Measurements from ENCODE around the gene ANXA3.

DNA sequence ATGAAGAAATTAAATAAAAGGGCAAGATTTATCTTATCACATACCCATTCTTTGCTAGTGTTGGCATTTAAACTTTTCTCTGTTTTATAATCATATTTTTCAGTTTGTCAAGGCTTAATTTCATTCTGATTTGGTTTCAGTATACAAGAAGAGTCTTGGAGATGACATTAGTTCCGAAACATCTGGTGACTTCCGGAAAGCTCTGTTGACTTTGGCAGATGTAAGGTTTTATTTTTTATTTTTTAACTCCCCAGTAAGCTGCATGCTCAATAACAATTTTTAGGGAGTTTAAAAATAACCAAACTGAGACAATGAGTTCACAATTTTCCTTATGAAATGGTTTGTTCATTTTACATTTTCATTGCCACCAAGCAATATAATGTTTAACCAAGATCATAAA is 39.8 kb downstream of the ANXA3 start:
- TF ChIP-seq, protein P1, sequence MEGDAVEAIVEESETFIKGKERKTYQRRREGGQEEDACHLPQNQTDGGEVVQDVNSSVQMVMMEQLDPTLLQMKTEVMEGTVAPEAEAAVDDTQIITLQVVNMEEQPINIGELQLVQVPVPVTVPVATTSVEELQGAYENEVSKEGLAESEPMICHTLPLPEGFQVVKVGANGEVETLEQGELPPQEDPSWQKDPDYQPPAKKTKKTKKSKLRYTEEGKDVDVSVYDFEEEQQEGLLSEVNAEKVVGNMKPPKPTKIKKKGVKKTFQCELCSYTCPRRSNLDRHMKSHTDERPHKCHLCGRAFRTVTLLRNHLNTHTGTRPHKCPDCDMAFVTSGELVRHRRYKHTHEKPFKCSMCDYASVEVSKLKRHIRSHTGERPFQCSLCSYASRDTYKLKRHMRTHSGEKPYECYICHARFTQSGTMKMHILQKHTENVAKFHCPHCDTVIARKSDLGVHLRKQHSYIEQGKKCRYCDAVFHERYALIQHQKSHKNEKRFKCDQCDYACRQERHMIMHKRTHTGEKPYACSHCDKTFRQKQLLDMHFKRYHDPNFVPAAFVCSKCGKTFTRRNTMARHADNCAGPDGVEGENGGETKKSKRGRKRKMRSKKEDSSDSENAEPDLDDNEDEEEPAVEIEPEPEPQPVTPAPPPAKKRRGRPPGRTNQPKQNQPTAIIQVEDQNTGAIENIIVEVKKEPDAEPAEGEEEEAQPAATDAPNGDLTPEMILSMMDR (IDR thresholded peaks at IDR 0.05) = no peak
- TF ChIP-seq EZH2 (IDR thresholded peaks at IDR 0.05; ENCODE audit: borderline replicate concordance, insufficient read depth, low read depth, low read length, poor library complexity, severe bottlenecking) = no peak

Measured in B cell (primary cell).